ENCODE measurements around the gene KIAA0319L. TPM values are rescaled to one million over a fixed set of nuclear protein-coding genes. Genes with fewer than 3 reads are reported as not detected.

KIAA0319L gene
- total RNA-seq, 1 experiment from 2014 or later, result 68.5 TPM

- DNase-seq, result no peak
- H3K27me3 ChIP-seq (ENCODE audit: control insufficient read depth, insufficient read depth, low read length), result no peaks in the 10 kb centered on the region
- H3K36me3 ChIP-seq (replicated peaks; ENCODE audit: control insufficient read depth, insufficient read depth, low read length), result peaks cover 13% of the 10 kb centered on the region
- H3K4me3 ChIP-seq (ENCODE audit: insufficient read depth, low read depth, low read length), result no peak overlapping the region
Observed at GRCh38 chr1:35561297-35561971, 4.2 kb upstream of the KIAA0319L start.

DNA sequence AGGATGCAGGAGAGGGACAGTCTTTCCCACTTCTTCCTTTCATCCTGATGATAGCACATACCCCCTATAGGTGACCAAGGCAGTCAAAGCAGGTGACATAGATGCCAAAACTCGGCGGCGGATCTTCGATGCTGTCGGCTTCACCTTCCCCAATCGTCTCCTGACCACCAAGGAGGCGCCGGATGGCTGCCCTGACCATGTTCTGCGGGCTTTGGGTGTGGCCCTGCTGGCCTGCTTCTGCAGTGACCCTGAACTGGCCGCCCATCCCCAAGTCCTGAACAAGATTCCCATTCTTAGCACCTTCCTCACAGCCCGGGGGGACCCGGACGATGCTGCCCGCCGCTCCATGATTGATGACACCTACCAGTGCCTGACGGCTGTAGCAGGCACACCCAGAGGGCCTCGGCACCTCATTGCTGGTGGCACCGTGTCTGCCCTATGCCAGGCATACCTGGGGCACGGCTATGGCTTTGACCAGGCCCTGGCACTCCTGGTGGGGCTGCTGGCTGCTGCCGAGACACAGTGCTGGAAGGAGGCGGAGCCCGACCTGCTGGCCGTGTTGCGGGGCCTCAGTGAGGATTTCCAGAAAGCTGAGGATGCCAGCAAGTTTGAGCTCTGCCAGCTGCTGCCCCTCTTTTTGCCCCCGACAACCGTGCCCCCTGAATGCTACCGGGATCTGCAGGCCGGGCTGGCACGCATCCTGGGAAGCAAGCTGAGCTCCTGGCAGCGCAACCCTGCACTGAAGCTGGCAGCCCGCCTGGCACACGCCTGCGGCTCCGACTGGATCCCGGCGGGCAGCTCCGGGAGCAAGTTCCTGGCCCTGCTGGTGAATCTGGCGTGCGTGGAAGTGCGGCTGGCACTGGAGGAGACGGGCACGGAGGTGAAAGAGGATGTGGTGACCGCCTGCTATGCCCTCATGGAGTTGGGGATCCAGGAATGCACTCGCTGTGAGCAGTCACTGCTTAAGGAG lies 3.3 kb upstream of the KIAA0319L start:
- Histone ChIP-seq H3K4me3 (ENCODE audit: insufficient read depth, low read depth, low read length) (no peak overlapping the region), H3K36me3 (replicated peaks; ENCODE audit: control insufficient read depth, insufficient read depth, low read length) (peaks cover 13% of the 10 kb centered on the region), H3K27me3 (ENCODE audit: control insufficient read depth, insufficient read depth, low read length) (no peaks in the 10 kb centered on the region)
- peak; percentile 24 for DNase-seq

GRCh38 chr1:35559317-35559944 lies 2.2 kb upstream of the KIAA0319L start:
- Histone ChIP-seq H3K27me3 (ENCODE audit: control insufficient read depth, insufficient read depth, low read length) (no peaks in the 10 kb centered on the region), H3K36me3 (replicated peaks; ENCODE audit: control insufficient read depth, insufficient read depth, low read length) (peaks cover 10% of the 10 kb centered on the region), H3K4me3 (ENCODE audit: insufficient read depth, low read depth, low read length) (no peak overlapping the region)
- DNase-seq, result peak; percentile 24

DNA sequence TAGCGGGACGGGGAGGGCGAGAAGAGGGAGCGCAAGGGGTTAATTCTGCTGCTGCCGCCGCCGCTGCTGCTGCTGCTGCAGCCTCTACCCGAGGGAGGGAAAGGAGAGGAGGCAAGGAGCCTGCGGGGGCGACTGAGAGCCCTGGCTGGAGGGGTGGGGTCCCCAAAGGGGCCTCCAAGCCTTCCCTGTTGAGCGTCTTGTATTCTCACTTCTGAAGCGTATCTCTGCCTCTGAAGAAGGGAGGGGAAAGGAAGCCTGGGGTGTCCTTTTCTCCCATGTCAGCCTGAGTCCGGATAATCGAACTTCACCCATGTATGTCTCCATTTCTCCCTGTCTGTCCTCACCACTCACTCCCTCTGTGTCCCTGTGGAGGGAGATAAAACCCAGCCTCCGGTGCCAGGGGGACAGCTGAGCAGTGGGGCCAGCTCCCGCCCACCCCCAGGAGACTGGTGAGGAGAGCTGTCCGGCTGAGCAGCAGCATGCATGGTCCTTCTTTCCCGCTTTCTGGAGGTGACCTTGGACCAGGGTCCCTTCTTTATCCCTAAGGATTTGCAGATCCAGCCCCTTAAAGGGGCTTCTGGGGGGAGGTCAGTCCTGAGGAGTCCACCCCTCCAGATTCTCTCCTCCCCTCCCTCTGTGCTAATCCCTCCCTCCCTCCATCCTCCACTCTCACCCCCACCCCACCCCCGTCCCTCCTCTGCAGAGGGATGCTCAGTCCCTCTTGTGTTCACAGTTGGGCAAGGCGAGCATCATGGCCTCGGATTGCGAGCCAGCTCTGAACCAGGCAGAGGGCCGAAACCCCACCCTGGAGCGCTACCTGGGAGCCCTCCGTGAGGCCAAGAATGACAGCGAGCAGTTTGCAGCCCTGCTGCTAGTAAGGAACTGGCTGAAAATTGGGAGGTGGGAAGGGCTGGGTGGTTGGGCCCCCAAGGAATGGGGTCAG lies 1.4 kb upstream of the KIAA0319L start:
- peaks cover 9% of the 10 kb centered on the region for H3K36me3 ChIP-seq (replicated peaks; ENCODE audit: control insufficient read depth, insufficient read depth, low read length)
- H3K27me3 ChIP-seq (ENCODE audit: control insufficient read depth, insufficient read depth, low read length), result no peaks in the 10 kb centered on the region
- peak overlapping the region; percentile 97 for H3K4me3 ChIP-seq (ENCODE audit: insufficient read depth, low read depth, low read length)
- peak; percentile 84 for DNase-seq

- H3K4me3 ChIP-seq (ENCODE audit: insufficient read depth, low read depth, low read length), result peak within 1 kb of the TSS; percentile 97
- peaks cover 11% of the 10 kb centered on the region for H3K36me3 ChIP-seq (replicated peaks; ENCODE audit: control insufficient read depth, insufficient read depth, low read length)
- no peaks in the 10 kb centered on the region for H3K27me3 ChIP-seq (ENCODE audit: control insufficient read depth, insufficient read depth, low read length)
- peak; percentile 98 for DNase-seq
Observed at GRCh38 chr1:35557611-35558373, 589 bp upstream of the KIAA0319L start, which contains the start of gene NCDN. Gene NCDN (plus strand): TSS chr1:35557799. CDS start chr1:35558191, 392 bp downstream.

DNA sequence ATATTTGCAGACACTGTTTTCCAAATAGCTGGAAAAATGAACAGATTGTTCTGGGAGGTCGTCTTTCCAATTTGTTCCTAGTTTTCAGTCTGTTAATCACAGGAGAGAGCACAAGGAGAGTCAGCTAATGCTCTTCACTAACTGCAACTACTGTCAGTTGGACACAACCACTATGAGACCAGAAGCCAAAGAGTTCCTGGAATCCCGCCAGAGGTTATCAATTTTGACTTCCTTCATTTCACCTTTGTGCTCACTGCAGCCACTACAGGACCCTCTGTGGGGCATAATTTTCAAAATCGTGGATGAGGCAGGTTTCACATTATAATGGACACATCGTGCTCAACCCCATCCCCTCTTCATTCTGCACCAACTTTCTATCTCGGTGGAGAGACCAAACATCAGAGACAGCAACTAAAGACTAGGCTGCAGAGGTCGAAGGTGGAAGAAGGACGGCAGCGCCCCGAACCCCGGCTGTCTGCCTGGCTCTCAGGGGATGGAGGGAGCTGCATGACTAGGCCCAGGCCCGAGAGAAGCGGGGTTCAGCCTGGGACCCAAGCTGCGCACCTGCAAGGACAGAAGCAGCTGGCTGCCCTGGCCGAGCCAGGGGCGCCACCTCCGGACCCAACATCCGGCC lies 602 bp downstream of the KIAA0319L start:
- DNase-seq, result no peak
- Histone ChIP-seq H3K4me3 (ENCODE audit: insufficient read depth, low read depth, low read length) (peak overlapping the region; percentile 97), H3K27me3 (ENCODE audit: control insufficient read depth, insufficient read depth, low read length) (no peaks in the 10 kb centered on the region), H3K36me3 (replicated peaks; ENCODE audit: control insufficient read depth, insufficient read depth, low read length) (peaks cover 15% of the 10 kb centered on the region)

- no peaks in the 10 kb centered on the region for H3K27me3 ChIP-seq (ENCODE audit: control insufficient read depth, insufficient read depth, low read length)
- H3K4me3 ChIP-seq (ENCODE audit: insufficient read depth, low read depth, low read length), result peak overlapping the region; percentile 97
- H3K36me3 ChIP-seq (replicated peaks; ENCODE audit: control insufficient read depth, insufficient read depth, low read length), result peaks cover 10% of the 10 kb centered on the region
- peak; percentile 4 for DNase-seq
Observed at GRCh38 chr1:35555601-35556477, 1.4 kb downstream of the KIAA0319L start.

DNA sequence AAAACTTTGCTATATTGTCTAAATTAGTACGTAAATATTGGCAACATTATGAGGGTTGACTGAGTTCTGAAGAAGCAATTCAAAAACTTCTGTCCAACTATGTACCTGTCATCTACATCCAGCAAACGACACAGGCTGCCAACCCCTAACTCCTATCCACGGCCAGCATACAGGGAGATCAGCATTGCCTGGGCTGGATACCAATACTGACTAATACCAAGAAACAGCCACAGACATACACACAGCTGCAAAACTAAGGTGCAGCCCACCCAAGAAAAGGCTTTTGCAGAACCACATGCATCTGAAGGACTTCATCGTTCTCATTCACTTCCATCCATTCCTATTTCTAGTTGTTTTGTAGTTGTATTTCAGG lies 2.0 kb downstream of the KIAA0319L start:
- peak; percentile 52 for DNase-seq
- no peaks in the 10 kb centered on the region for H3K27me3 ChIP-seq (ENCODE audit: control insufficient read depth, insufficient read depth, low read length)
- peak overlapping the region; percentile 6; the same call in 1 of the 2 replicates for H3K4me3 ChIP-seq (ENCODE audit: insufficient read depth, low read depth, low read length)
- H3K36me3 ChIP-seq (replicated peaks; ENCODE audit: control insufficient read depth, insufficient read depth, low read length), result peaks cover 10% of the 10 kb centered on the region

DNA sequence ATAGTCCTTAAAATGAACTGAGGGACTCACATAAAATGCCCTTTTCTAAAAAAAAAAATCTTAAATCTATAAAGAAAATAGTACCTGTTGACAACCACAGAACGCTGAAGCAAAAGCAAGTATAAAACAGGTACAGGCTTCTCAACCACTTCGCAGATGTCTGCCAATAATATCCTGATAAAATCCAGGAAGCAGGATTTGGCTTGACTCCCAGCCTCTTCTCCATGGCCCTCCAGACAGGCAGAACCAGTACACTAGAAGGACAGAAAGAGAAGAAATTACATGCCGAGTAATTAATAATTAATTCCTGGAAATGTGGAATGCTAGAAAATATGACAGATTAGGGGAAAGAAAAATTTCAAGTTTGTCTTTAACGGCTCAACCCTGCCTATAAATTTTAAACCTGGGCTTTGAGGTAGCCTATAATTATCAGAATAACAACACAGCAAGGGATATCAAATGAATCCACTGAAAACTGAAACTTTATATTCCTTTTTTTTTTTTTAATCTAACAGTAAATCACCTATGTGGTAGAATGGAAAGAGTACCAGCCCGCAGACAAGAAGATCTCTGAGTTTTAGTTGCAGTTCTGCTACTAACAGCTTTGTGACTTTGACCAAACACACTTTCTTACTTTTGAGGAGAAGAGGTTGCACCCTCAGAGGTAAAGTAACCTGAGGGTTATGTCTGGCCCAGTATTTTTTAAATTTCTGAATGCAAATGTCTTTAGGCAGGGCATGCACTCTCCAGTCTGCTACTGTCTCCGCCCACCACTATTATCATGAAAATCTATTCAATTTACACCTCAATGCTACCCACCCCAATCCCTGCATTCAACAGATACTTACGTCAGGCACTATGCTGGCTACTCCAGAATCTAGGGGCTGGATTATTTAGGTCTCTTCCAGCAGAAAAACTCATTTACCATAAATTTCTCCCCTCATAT lies 2.7 kb downstream of the KIAA0319L start:
- no peak overlapping the region for H3K4me3 ChIP-seq (ENCODE audit: insufficient read depth, low read depth, low read length)
- peak; percentile 83 for DNase-seq
- peaks cover 10% of the 10 kb centered on the region for H3K36me3 ChIP-seq (replicated peaks; ENCODE audit: control insufficient read depth, insufficient read depth, low read length)
- H3K27me3 ChIP-seq (ENCODE audit: control insufficient read depth, insufficient read depth, low read length), result no peaks in the 10 kb centered on the region

DNA sequence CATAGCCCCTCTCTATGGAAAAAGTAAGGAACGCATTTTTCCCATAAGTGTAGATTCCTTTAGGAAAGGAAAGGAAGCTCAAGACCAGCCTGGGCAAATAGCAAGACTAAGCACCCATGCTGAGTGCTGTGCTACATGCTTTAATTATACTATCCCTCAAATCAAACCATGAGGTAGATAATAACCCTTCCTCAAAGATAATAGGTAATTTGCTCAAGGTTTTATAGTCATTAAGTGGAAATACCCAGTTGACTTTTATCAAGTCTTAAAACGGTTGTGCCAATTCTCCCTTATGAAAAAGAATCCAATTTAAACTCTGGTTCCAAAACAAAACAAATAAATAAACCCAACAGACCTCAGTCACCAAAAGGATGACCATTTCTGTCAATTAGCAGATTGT lies 3.4 kb downstream of the KIAA0319L start:
- no peaks in the 10 kb centered on the region for H3K27me3 ChIP-seq (ENCODE audit: control insufficient read depth, insufficient read depth, low read length)
- no peak for DNase-seq
- no peak overlapping the region for H3K4me3 ChIP-seq (ENCODE audit: insufficient read depth, low read depth, low read length)
- H3K36me3 ChIP-seq (replicated peaks; ENCODE audit: control insufficient read depth, insufficient read depth, low read length), result peaks cover 10% of the 10 kb centered on the region

DNA sequence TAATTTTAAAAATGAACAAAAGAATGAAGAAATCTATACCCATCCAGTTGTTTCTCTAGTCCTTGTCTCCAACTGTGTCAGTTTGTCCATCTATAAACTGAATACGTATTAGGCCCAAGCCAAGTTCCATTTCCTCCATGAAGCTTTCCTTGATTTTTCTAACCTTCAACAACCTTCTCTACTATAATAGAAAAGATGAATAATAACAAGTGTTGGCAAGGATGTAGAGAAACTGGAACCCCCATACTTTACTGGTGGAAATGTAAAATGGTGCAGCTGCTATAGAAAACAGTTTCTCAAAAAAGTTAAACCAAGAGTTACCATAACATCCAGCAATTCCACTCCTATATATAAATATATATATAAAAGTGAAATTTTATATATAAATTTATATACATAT lies 10.6 kb downstream of the KIAA0319L start:
- Histone ChIP-seq H3K36me3 (replicated peaks; ENCODE audit: control insufficient read depth, insufficient read depth, low read length) (peaks cover 2% of the 10 kb centered on the region), H3K27me3 (ENCODE audit: control insufficient read depth, insufficient read depth, low read length) (no peaks in the 10 kb centered on the region), H3K4me3 (ENCODE audit: insufficient read depth, low read depth, low read length) (no peak overlapping the region)
- no peak for DNase-seq
